Cardiac septum (tissue), 1 donor: ENCODE results near the gene TMUB1. TPM values are rescaled to one million over a fixed set of nuclear protein-coding genes. Genes with fewer than 3 reads are reported as not detected.

Experiments used
- DNase-seq: peaks from one replicate; pipeline ENCODE4 v3.0.0-alpha.2; 2020; ENCODE audit warnings: low spot score
- intact Hi-C: fragments of 100-400 bp; cut with DNase I; formaldehyde crosslinking; loops from one replicate; pipeline ENCODE4 v1.14.0; 2022
- long read RNA-seq: library from polyadenylated mRNA; unstranded; transcript quantifications from one replicate; pipeline ENCODE4 v2.0.0, GENCODE V29; 2021
- total RNA-seq: library from RNA; stranded (reverse); fragmentation: NEBNext Ultra II Directional; extraction: Animal tissue kit (Norgen Biotek cat#: 25700); gene quantifications from one replicate; pipeline ENCODE4 v1.2.1, GENCODE V29; 2021
- donor health status: DM: no; HTN: no; CAD: no.

The TMUB1 gene, protein sequence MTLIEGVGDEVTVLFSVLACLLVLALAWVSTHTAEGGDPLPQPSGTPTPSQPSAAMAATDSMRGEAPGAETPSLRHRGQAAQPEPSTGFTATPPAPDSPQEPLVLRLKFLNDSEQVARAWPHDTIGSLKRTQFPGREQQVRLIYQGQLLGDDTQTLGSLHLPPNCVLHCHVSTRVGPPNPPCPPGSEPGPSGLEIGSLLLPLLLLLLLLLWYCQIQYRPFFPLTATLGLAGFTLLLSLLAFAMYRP
- 29.0 TPM for total RNA-seq
- long read RNA-seq, transcript TMUB1-201 (3 exons, 1,353 nt), result major isoform, 27 of 60 reads
- long read RNA-seq, transcript TMUB1-203 (2 exons, 1,549 nt), result minor isoform, 23 of 60 reads
- long read RNA-seq, transcript TMUB1-202 (3 exons, 1,563 nt), result minor isoform, 6 of 60 reads
- long read RNA-seq, partial matches to known transcripts, result 3 of 60 reads
- long read RNA-seq, other reads (novel, unspliced or antisense), result 1 of 60 reads

DNA sequence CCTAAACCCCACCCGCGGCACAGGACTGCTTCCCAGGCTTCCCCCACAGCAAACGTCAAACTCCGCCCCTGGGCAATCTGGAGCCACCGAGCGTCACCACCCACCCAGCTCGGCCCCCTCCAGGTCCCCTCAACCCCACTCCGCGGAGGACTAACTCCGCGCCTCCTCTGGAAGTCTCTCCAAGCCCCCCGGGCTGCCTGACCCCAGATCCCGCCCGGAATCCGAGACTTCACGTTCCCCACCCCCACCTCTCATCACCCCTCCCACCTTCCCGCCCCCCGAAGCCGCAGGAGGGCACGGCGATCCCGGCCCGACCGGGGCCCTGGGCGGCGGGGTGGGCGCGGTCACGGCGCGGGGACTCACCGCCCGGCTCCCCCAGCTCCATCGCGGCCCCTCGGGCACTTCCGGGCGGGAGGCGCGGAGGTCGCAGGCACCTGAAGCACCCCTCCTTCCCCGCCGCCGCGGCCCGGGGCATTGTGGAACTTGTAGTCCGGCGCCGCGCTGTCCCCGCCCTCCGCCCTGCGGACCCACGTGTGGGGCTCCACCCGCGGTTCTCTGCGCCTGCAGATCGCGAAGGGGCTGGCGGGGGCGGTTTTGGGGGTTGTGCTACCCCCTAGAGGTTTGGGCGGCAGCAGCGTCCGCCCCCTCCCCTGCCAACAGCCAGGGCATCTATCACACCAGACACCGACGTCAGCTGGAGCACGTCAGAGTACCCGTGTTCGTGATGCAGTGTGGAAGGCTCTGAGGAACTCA is at the start of gene TMUB1:
Gene TMUB1, minus strand, starts transcription at position 423 of the 753 bp plus-strand sequence. CDS start 930 bp downstream, outside the sequence.
- intact Hi-C loops, result no loop called here
- peak; percentile 91 for DNase-seq

DNA sequence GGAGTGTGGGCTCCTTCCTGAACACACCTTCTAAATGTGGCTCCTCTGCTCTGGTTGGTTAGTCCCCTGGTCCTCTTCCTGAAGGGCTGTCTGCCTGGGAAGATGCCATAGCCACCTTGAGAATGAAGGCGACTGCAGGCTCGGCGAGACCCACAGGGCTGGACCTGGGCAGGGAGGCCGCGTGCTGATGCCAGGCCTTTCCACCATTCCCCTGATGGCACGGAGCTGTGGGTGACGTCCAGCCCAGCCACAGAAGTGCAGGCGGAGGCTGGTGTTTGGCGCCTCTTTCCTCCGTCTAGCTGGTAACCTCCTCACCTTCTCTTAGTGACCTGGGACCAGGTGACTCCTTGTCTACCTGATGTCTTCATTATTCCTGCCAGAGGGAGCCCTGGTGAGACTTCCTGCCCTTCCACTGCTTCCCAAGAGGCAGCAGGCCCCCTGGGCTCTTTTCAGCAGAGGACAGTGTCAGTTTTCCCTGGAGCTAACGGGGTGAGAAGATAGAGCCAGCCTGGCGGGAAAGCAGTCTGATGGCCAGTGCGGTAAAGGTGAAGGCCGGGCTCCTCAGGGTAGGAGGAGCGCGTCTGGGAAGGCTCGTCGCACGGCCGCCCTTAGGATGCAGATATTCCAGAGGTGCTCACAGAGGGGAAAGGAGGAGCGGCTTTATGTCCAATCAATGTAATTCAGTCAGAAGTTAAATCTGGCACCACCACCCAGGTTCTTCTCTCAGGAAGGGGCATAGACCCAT is 49.3 kb upstream of the TMUB1 start:
- no peak for DNase-seq
- intact Hi-C loops, result no loop called here

DNA sequence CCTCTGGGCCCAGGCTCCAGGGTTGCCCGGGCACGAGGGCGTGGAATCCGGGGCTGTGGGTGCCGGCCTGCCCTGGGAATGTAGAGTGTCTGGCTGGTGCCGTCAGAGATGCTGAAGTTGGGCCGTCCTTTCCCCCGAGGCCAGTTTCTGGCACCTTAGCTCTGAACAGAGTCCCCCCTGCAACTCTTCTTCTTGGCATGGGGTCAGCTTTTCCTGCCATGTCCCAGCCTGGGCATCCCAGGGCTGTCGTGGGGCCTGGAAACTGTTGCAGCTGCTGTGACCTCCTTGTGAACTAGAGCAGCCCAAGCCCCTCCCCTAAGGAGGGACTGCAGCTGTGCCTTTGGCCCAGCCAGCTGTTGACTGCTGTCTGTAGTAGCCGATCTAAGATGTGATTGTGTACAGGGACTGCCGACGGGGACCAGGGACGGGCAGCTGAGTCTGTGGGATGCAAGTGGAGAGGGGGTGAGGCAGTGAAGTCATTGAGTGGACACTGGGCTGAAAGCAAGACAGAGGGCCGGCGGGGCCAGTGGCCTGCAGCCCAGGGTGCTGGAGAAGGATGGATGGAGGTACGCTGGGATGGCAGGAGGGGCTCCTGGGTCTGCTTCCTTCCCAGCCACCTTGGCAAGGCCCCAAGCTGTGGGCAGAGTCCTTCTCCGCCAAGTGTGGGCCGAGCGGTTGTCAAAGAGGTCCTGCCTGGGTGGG is 48.5 kb upstream of the TMUB1 start:
- DNase-seq, result no peak
- intact Hi-C loops, result no loop called here

- no peak for DNase-seq
- intact Hi-C loops, result no loop called here
These were observed 47.9 kb upstream of the TMUB1 start for GRCh38 chr7:151131224-151131591.

- intact Hi-C loops, result no loop called here
- DNase-seq, result no peak
These were observed 47.5 kb upstream of the TMUB1 start for GRCh38 chr7:151130741-151131157.

GRCh38 chr7:151129960-151130591 is 46.8 kb upstream of the TMUB1 start:
- no peak for DNase-seq
- intact Hi-C loops, result no loop called here

DNA sequence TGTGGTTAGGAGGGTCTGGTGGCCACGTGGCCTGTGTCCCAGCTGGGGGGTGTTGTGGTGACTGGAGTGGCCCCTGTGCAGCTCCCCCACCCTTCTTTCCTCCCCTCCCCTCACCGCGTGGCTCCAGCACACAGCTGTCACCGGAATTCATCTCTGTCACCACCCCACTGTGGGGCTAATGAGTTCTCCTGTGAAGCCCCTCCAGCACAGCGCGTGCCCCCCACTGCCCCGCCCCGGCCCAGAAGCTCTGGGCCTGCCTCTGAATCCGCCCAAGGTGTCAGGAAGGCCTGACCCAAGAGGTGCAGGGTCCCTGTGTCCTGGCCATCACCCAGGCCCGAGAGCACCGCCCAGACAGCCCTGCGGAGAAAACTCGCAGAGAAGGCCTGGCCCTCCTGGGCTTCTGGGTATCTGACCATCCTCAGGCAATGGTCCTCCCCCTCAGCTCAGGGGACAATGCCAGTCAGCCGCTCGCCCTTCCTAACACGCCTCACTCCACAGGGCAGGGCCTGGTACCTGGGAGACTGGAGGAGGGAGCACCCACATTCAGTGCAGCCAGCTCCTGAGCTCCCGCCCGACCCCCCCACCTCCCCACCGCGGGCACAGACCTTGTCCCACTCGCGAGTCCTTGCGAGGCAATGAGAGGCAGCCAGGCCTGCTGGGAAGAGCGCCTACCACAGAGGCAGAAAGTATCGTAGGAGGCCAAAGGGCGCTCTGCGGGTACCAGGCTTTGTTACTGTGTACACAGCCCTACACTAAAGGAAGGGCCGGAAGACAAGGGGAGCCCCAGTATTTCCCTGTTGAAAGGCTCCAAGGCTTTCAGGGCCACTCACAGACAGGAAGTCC is 46.0 kb upstream of the TMUB1 start:
- intact Hi-C loops, result no loop called here
- DNase-seq, result no peak

- intact Hi-C loops, result no loop called here
- no peak for DNase-seq
These were observed 45.4 kb upstream of the TMUB1 start for GRCh38 chr7:151128716-151129115.

DNA sequence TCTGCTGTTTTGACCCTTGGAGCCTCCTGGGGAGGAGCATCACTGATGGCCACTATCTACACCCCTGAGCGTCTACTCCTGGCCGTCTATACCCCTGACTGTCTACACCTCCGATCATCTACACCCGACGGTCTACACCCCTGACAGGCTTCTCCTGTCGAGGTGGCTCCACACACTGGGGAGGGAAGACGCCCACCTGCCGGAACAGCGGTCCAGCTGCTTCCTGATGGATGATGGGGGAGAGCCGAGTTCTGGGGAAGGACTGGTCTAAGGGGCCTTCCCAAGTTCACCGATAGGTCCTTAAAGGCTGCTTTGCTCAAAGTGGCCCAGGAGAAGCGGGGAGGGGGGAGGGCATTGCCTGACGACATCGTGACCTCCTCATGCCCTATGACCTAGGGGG is 44.9 kb upstream of the TMUB1 start:
- no peak for DNase-seq
- intact Hi-C loops, result no loop called here

GRCh38 chr7:151126491-151127137 is 43.3 kb upstream of the TMUB1 start:
- DNase-seq, result no peak
- intact Hi-C loops, result no loop called here

DNA sequence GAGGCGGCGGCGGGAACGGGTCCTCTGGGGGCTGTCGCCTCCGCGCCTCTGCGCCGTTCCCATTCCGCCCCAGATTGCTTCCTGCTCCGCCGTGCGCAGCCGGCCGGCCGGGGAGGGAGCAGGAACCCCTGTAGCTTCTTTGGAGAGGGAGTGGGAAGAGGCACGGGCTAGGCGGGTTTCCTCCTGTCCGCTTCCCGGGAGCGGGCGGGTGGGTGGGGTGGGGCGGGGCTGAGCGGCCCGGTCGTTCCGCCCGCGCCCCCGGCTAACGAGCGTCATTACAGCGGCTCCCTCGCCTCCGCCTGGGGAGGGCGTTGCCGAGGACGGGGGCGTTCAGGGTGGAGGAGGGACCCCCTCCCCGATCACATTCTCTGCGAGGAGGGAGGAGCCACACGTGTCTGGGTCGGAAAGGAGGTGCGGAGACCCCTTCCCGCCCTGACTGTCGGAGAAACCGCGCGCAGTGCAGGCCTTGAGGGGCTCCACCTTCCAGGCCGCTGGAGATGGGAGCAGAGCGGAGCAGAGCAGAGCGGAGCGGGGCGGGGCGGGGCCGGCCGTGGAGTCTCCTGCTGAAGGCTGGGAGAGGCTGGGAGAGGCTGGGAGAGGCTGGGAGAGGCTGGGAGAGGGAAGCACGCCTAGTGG is 42.7 kb upstream of the TMUB1 start:
- DNase-seq, result no peak
- intact Hi-C loops, result loop anchor here (1.0 kb wide), 1 partner anchor 45 kb away; no protein-coding TSS in a partner anchor

GRCh38 chr7:151125470-151125845 is 42.2 kb upstream of the TMUB1 start:
- DNase-seq, result no peak
- intact Hi-C loops, result loop anchor here (1.0 kb wide), 1 partner anchor 46 kb away; no protein-coding TSS in a partner anchor

- intact Hi-C loops, result loop anchor here (1.0 kb wide), 1 partner anchor 46 kb away; no protein-coding TSS in a partner anchor
- DNase-seq, result no peak
These were observed 41.7 kb upstream of the TMUB1 start for GRCh38 chr7:151124899-151125399.

DNA sequence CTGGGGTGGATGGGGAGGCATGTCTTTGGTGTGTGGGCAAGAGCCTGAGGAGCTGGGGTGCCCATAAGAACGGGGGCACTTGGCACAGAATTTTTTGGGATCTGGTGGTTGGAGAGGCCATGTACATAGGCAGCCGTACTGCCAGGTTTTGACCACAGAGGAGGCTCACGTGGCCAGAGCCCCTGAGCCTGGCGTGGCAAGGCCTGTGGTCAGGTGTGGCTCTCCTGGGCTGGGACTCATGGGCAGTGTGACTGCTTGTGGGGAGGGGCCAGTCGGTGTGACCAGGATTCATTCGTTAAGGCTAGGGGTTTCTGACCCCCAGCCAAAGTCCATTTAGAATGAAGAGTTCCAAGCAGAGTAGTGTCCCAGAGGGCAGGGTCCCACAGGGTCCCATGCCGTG is 41.2 kb upstream of the TMUB1 start:
- no peak for DNase-seq
- intact Hi-C loops, result no loop called here

- peak; percentile 92 for DNase-seq
- intact Hi-C loops, result loop anchor here (2.0 kb wide), 1 partner anchor 179 kb away; no protein-coding TSS in a partner anchor
These were observed 40.6 kb upstream of the TMUB1 start for GRCh38 chr7:151123822-151124464.

DNA sequence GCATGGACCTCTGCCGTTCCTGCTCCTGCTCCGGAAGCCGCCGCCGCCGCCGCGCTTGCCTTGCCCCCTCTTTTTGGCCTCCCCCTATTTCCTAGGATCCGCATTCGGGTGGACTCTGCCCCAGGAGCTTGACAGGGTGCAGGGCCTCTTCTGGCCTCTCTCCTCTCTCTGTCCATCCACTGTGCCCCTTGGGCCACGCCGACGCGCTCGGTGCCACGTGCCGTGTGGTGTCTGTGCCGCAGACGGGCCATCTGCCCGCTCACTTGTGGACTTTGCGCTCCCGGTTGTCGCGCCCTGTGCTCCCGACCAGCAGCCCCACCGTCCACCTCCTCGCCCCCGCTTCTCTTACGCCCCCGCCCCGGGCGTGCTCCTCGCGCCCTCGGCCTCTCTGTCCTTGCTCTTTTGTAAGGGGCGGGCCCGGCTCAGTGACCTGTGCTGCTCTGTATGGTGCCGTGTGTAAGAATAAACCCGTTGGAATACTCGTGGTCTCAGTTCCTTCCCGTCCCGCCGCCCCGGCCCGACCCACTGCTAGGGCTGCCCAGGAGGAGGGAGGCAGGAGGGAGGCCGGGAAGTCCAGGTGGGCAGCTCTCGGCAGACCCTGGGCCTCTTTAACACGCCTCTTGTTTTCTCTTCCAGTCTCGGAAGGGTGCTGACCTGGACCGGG is 40.0 kb upstream of the TMUB1 start:
- intact Hi-C loops, result loop anchor here (2.0 kb wide), 1 partner anchor 180 kb away; no protein-coding TSS in a partner anchor
- no peak for DNase-seq
